ENCODE results near the gene TMEM26. TPM values are rescaled to one million over a fixed set of nuclear protein-coding genes. Genes with fewer than 3 reads are reported as not detected.

TMEM26 gene
- total RNA-seq, 1 donor from 2014 or later: 3.4 TPM

Other genes starting within 250 kb of the TMEM26 start
- 2.5 to 4.8 TPM (median 2.5 TPM) in 3 replicates for gene CABCOCO1, start 209.5 kb upstream of the TMEM26 start, total RNA-seq

Measured in mesothelial cell of epicardium (in vitro differentiated cells).